Dermis blood vessel endothelial cell (primary cell): ENCODE results near the gene CAVIN1. TPM values are rescaled to one million over a fixed set of nuclear protein-coding genes. Genes with fewer than 3 reads are reported as not detected.
"Not testable (repeated sequence)": the region's sequence is repeated elsewhere in the genome, so short reads cannot be mapped to it uniquely, and the experiment has no call there.

ENCODE experiments used
- DNase-seq: peaks from one replicate; pipeline ENCODE4 v3.0.0; 2010
- total RNA-seq: library from RNA; depleted of rRNA; stranded (reverse); fragments of >200 nt; gene quantifications from 2 replicates; pipeline ENCODE4 v1.2.3, GENCODE V29; 2014

CAVIN1 gene
- total RNA-seq, 1 donor from 2014 or later = 768 TPM

GRCh38 chr17:42378359-42378958, 44.6 kb downstream of the CAVIN1 start:
- DNase-seq = no peak

- DNase-seq = no peak
These were observed 49.2 kb downstream of the CAVIN1 start for GRCh38 chr17:42373896-42374295.

DNA sequence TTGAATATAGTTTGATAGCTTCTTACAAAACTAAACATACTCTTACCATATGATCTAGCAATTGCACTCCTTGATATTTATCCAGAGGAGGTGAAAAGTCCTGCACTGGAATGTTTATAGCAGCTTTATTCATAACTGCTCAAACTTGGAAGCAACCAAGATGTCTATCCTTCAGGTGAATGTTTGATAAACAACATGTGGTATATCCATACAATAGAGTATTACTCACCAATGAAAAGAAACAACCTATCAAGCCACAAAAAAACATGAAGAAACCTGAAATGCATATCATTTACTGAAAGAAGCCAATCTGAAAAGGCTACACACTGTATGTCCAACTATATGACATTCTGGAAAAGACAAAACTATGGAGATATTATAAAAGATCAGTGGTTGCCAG, 50.9 kb downstream of the CAVIN1 start:
- DNase-seq = no peak

GRCh38 chr17:42368797-42369561, 54.1 kb downstream of the CAVIN1 start:
- DNase-seq = not testable (repeated sequence)

- DNase-seq = not testable (repeated sequence)
These were observed 54.7 kb downstream of the CAVIN1 start for GRCh38 chr17:42368310-42368709.

DNA sequence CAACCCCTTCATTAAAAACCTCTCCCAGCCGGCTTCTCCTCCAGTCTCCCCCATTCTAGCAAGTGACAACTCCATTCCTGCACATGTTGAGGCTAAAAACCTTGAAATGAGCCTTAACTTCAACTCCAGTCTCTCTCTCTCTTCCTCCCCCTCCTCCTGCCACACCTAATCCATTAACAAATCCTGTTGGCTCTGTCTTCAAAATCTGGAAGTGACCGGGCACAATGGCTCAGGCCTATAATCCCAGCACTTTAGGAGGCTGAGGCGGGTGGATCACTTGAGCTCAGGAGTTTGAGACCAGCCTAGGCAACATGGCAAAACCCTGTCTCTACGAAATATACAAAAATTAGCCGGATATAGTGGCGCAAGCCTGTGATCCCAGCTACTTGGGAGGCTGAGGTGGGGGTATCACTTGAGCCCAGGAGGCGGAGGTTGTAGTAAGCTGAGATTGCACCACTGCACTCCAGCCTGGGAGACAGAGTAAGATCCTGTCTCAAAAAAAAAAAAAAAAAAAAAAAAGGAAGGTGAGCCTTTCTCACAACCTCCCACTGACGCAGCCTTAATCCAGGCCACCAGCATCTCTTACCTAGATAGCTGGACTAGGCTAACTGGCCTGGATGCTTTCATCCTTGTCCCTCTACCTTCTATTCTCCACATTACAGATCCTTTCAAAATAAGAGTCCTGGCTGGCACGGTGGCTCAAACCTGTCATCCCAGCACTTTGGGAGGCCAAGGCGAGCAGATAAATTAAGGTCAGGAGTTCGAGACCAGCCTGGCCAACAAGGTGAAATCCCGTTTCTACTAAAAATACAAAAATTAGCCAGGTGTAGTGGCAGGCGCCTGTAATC, 56.7 kb downstream of the CAVIN1 start:
- DNase-seq = not testable (repeated sequence)

DNA sequence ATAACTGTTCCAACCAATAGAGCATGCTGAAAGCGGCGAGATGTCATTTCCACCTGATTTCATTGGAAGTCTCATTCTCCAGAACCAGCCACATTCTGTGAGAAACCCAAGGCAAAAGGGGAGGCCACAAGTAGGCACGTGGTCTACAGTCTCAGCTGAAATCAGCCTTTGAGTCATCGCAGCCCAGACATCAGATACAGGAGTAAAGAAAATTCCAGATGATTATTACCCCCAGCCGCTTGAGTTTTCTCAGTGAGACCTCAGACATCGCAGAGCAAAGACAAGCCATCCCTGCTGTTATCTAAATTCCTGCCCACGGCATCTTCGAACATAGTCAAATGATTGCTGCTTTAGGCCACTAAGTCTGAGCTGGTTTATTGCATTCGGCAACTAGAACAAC, 57.9 kb downstream of the CAVIN1 start:
- DNase-seq = peak; percentile 36

DNA sequence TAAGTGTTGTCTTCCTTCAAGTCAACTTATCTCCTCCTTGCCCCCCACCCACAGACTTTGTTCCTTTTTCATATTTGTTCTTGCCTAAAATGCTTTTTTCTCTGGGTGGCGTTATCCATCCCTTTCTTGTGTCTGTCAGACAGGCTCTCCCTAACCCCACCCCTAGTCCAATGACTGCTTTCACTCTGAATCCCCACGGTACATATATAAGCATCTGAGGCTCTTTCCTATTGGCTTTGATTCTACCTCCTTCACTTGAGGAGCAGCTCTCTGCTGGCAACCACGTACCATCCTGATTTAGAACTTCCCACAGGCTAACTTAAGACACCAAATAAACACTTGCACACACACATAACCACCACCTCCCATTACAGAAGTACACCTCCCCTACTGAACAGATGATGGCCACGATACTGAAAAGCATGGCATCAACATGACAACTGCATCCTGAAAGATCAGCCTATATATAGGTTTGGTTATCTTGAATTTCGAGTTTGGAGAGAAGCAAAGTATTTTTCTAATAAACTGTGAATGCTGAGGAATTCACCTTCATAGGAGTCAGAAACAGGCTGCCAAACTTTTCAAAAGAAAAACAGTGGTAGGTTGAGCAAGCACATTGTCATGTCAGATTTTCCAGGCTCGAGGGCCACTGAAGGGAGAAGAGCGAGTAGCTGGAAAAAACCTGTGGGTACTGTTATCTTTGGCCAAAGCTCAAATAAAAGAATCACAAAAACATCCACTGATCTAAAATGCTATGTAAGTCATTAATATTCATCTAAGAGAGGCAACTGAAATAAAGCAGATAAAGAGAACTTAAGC, 59.1 kb downstream of the CAVIN1 start:
- DNase-seq = peak; percentile 70

DNA sequence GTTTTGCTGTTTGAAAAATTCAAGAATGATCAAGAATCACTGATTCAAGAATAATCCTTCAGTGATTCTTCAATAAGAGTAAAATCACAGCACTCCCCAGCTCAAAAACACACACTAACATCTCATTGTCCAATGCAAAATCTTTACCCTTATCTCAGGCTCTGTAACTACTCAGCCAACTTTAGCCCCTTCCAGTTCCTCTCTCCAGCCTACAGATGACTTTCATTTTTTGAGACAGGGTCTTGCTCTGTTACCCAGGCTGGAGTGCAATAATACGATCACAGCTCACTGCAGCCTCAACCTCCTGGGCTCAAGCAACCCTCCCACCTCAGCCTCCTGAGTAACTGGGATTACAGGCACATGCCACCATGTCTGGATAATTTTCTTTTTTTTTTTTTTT, 59.8 kb downstream of the CAVIN1 start:
- no peak for DNase-seq

GRCh38 chr17:42362245-42362961, 60.7 kb downstream of the CAVIN1 start:
- DNase-seq = no peak

DNA sequence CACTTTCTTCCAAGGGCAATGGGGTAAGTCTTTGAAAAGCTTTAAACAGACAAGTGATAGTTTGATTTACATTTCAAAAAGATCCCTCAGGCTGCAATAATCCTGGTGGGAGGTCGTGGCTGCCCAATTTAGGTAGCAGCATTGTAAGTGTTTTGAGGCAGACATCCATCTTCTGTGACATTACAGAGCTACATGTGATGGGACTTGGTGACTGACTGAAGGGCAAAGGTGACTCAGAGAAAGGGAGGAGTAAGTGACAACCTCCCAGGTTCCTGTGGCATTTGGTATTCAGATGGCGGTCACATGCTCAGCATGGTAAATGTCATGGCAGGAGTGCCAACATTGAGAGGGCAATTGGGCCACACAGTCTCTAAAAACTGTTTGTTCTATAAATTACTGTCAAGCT, 61.3 kb downstream of the CAVIN1 start:
- no peak for DNase-seq

DNA sequence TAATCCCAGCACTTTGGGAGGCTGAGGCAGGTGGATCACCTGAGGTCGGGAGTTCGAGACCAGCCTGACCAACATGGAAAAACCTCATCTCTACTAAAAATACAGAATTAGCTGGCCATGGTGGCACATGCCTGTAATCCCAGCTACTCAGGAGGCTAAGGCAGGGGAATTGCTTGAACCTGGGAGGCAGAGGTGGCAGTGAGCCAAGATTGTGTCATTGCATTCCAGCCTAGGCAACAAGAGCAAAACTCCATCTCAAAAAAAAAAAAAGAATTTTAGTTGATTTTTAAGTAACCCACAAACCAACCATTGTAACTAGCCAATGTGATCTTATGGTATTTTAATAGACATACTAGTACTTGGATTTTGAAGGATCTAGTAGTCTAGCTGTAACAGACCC, 62.7 kb downstream of the CAVIN1 start:
- DNase-seq = not testable (repeated sequence)

- DNase-seq = no peak
These were observed 63.9 kb downstream of the CAVIN1 start for GRCh38 chr17:42359133-42359532.

DNA sequence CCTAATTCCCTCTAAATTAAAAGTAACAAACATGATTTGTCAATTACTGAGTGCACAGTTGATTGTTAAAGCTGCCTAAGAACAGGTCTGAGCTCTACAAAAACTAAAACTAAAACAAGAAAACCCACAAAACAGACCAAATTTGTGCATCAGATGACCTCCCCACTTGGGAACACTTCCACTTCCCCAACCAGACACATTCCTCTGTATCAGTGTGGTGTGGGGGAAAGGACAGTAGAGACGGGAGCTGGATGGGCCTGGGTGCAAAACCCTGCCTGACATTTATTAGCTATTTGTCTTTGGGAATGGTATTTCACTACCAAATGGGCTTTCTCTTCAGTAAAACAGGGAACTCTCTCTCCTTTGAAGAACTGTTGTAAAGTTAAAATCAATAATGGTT, 64.6 kb downstream of the CAVIN1 start:
- DNase-seq = no peak

DNA sequence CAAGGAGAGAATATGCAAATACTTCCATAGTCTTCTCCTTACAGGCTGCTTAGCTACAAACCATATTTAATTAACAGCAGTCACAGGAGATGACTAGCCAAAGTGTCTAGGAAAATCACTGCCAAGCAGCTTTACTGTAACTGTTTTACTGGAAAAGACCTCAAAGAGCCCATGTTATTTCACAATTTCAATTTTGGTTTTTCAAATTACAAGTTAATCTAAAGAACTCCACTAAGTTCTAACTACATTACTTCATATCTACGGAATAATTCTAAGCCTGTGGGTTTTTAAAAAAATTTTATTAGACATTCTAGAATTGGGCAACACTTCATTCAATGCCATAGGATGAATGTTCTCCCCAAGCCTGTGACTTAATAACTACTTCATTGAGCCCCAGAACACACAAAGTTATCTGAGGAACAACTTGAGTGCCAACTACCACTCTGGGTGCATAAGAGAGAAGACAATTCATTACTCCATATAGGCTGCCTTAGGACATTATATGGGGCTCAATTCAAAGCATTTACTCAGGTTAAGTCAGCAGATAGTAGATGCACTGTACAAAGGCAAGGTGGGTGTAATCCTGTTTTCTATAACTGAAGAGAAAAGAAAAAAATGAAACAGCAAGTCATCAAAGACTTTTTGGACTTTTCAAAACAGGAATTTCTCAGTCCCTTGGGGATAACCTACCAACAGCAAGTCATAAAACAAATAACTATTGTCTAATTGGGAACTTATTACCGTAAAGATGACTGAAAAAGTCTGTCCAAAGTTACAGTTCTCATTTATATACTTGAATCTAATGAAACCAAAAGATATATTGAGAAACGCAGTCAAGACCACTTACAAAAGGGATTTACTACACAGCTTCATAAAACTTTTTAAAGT, 67.9 kb downstream of the CAVIN1 start:
- no peak for DNase-seq

Other genes with a start within 250 kb of the CAVIN1 start
- under 0.01 and 0.05 TPM in 2 replicates for gene KCNH4, start 242.1 kb downstream of the CAVIN1 start, total RNA-seq
- gene HCRT, start 237.8 kb downstream of the CAVIN1 start, total RNA-seq = not detected in 2 replicates
- 28.6 and 36.5 TPM in 2 replicates for gene GHDC, start 228.8 kb downstream of the CAVIN1 start, total RNA-seq
- gene STAT5B, start 146.9 kb downstream of the CAVIN1 start, total RNA-seq = 46.3 and 46.8 TPM in 2 replicates
- gene STAT5A, start 134.8 kb downstream of the CAVIN1 start, total RNA-seq = 51.4 and 60.2 TPM in 2 replicates
- 131 and 179 TPM in 2 replicates for gene STAT3, start 34.8 kb downstream of the CAVIN1 start, total RNA-seq
- gene ATP6V0A1, start 35.6 kb upstream of the CAVIN1 start, total RNA-seq = 27.9 and 42.9 TPM in 2 replicates
- gene NAGLU, start 113.0 kb upstream of the CAVIN1 start, total RNA-seq = 44.9 and 53.3 TPM in 2 replicates
- gene HSD17B1, start 129.7 kb upstream of the CAVIN1 start, total RNA-seq = 0.23 and 0.34 TPM in 2 replicates
- gene COASY, start 138.9 kb upstream of the CAVIN1 start, total RNA-seq = 9.5 and 33.9 TPM in 2 replicates
- 33.0 and 34.5 TPM in 2 replicates for gene MLX, start 143.8 kb upstream of the CAVIN1 start, total RNA-seq
- gene PSMC3IP, start 154.5 kb upstream of the CAVIN1 start, total RNA-seq = 4.9 and 5.5 TPM in 2 replicates
- 63.8 and 72.5 TPM in 2 replicates for gene RETREG3, start 186.1 kb upstream of the CAVIN1 start, total RNA-seq
- gene TUBG1, start 186.4 kb upstream of the CAVIN1 start, total RNA-seq = 27.6 and 62.5 TPM in 2 replicates
- 6.4 and 7.7 TPM in 2 replicates for gene TUBG2, start 236.0 kb upstream of the CAVIN1 start, total RNA-seq